Measurements from ENCODE around the gene MICAL3.

The MICAL3 gene

GRCh38 chr22:17916226-17916889 lies 108.0 kb downstream of the MICAL3 start:
- H3K4me3 ChIP-seq (ENCODE audit: low read length) = no peak overlapping the region
- TF ChIP-seq, protein P1, sequence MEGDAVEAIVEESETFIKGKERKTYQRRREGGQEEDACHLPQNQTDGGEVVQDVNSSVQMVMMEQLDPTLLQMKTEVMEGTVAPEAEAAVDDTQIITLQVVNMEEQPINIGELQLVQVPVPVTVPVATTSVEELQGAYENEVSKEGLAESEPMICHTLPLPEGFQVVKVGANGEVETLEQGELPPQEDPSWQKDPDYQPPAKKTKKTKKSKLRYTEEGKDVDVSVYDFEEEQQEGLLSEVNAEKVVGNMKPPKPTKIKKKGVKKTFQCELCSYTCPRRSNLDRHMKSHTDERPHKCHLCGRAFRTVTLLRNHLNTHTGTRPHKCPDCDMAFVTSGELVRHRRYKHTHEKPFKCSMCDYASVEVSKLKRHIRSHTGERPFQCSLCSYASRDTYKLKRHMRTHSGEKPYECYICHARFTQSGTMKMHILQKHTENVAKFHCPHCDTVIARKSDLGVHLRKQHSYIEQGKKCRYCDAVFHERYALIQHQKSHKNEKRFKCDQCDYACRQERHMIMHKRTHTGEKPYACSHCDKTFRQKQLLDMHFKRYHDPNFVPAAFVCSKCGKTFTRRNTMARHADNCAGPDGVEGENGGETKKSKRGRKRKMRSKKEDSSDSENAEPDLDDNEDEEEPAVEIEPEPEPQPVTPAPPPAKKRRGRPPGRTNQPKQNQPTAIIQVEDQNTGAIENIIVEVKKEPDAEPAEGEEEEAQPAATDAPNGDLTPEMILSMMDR (conservative IDR thresholded peaks at IDR 0.05; ENCODE audit: low read depth, low read length) = no peak
- DNase-seq (ENCODE audit: low read depth) = no peak

DNA sequence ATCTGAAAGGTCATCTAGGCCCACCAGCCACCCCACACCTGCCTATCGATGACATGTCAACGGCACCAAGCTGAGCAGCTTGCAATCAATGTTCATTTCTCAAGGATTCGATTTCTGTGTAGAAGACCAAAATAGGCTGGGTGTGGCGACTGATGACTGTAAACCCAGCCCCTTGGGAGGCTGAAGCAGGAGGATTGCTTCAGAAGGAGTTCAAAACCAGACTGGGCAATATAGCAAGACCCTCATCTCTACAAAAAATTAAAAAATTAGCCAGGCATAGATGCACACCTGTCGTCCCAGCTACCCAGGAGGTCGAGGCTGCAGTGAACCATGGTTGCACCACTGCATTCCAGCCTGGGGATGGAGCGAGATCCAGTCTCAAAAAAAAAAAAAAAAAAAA lies 108.7 kb downstream of the MICAL3 start:
- TF ChIP-seq, protein P1 (conservative IDR thresholded peaks at IDR 0.05; ENCODE audit: low read depth, low read length) = no peak
- H3K4me3 ChIP-seq (ENCODE audit: low read length) = no peak overlapping the region
- DNase-seq (ENCODE audit: low read depth) = no peak

DNA sequence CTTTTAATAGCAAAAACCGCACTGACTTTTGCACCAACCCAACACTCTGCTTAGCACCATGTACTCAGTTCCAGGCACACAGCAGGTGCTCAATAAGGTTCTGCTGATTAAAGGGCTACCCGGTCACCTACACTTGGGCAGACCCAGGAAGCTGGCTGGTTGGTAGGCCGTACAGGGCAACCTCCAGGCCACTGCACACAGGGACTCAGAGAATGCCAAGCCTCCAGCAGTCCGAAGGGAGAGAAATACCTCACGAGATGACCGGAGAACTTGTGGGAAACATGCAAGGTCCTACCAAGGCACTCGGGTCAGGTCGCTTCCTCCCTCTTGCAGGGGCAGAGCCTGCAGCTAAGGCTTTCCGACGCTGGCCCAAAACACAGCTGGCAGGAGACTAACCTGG lies 109.2 kb downstream of the MICAL3 start:
- TF ChIP-seq, protein P1 (conservative IDR thresholded peaks at IDR 0.05; ENCODE audit: low read depth, low read length) = no peak
- H3K4me3 ChIP-seq (ENCODE audit: low read length) = no peak overlapping the region
- no peak for DNase-seq (ENCODE audit: low read depth)

GRCh38 chr22:17914474-17914873 lies 109.9 kb downstream of the MICAL3 start:
- no peak overlapping the region for H3K4me3 ChIP-seq (ENCODE audit: low read length)
- DNase-seq (ENCODE audit: low read depth) = no peak
- TF ChIP-seq, protein P1 (conservative IDR thresholded peaks at IDR 0.05; ENCODE audit: low read depth, low read length) = no peak

- H3K4me3 ChIP-seq (ENCODE audit: low read length) = no peak overlapping the region
- DNase-seq (ENCODE audit: low read depth) = no peak
- TF ChIP-seq, protein P1 (conservative IDR thresholded peaks at IDR 0.05; ENCODE audit: low read depth, low read length) = no peak
These were observed 110.5 kb downstream of the MICAL3 start for GRCh38 chr22:17913801-17914347.

GRCh38 chr22:17912945-17913721 lies 111.2 kb downstream of the MICAL3 start:
- DNase-seq (ENCODE audit: low read depth) = no peak

More at GRCh38 chr22:17912945-17913721, 111.2 kb downstream of the MICAL3 start:
- TF ChIP-seq, protein P1 (conservative IDR thresholded peaks at IDR 0.05; ENCODE audit: low read depth, low read length) = no peak
- no peak overlapping the region for H3K4me3 ChIP-seq (ENCODE audit: low read length)

Measured in retinal pigment epithelial cell (primary cell).